Left forelimb (tissue), 1 donor: Measurements from ENCODE around the gene SLC4A5.
A peak's percentile ranks its signal among the peaks of the same experiment; 100 is the strongest.
"Not testable (repeated sequence)": the region's sequence is repeated elsewhere in the genome, so short reads cannot be mapped to it uniquely, and the experiment has no call there.

ENCODE experiments used
- DNase-seq: peaks from one replicate; pipeline ENCODE4 v3.0.0-alpha.2; 2018; ENCODE audit warnings: low spot score

Gene SLC4A5

GRCh38 chr2:74199275-74199701 is 143.9 kb downstream of the SLC4A5 start:
- no peak for DNase-seq

GRCh38 chr2:74198461-74199274 is 144.5 kb downstream of the SLC4A5 start, which contains the start of gene MTHFD2:
TSS of gene MTHFD2 (plus strand) at chr2:74198615. CDS start at chr2:74198642, 27 bp downstream.
- peak; percentile 94 for DNase-seq

- no peak for DNase-seq
These were observed 145.2 kb downstream of the SLC4A5 start for GRCh38 chr2:74198023-74198460.

- no peak for DNase-seq
These were observed 146.2 kb downstream of the SLC4A5 start for GRCh38 chr2:74197049-74197448.

- no peak for DNase-seq
These were observed 148.4 kb downstream of the SLC4A5 start for GRCh38 chr2:74194799-74195198.

- no peak for DNase-seq
These were observed 151.4 kb downstream of the SLC4A5 start for GRCh38 chr2:74191596-74192380.

DNA sequence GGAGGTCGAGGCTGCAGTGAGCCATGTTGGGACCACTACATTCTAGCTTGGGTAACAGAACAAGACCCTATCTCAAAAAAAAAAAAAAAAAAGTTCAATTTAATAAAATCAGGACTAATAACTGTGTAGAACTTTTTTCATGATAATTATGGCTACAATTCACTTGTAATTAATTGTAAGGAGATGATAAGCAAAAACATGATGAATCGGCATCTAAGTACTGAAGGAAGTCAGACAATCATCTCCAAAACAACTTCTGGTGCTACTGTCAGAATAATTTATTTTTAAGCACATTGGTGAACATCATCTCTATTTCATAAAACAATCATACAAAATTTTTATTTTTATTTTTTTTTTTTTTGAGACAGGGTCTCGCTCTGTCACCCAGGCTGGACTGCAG is 154.5 kb downstream of the SLC4A5 start:
- no peak for DNase-seq

DNA sequence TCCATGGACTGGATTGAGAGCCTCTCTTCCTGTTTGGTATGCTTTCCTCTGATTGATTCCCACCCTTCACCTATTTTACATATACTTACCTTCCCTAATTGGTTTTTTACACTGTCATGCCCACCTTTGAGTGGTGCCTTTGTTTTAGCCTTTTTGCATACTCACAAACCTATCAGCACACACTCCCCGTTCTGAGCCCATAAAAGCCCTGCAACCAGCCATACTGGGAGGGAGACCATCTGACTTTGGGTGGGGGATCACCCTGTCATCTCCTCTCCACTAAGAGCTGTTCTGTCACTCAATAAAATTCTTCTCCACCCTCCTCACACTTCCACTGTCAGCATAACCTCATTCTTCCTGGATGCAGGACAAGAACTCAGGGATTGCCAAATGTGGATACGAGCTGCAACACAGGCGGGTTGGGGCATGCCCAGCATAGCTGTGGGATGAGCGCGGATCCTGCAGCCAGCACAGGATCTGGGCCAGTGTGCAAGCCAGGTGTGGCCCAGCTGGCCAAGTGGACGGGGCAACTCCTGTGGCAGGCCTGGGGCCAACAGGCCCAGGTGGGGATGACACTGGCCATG is 155.1 kb downstream of the SLC4A5 start:
- DNase-seq, result no peak

DNA sequence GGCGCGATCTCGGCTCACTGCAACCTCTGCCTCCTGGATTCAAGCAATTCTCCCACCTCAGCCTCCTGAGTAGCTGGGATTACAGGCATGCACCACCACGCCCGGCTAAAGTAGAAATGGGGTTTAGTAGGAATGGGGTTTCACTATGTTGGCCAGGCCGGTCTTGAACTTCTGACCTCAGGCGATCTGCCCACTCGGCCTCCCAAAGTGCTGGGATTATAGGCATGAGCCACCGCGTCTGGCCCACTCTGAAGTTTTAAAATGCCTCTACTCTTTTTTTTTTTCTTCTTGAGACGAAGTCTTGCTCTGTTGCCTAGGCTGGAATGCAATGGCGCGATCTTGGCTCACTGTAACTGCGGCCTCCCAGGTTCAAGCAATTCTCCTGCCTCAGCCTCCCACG is 156.5 kb downstream of the SLC4A5 start:
- DNase-seq, result not testable (repeated sequence)

- no peak for DNase-seq
These were observed 157.2 kb downstream of the SLC4A5 start for GRCh38 chr2:74186038-74186437.

DNA sequence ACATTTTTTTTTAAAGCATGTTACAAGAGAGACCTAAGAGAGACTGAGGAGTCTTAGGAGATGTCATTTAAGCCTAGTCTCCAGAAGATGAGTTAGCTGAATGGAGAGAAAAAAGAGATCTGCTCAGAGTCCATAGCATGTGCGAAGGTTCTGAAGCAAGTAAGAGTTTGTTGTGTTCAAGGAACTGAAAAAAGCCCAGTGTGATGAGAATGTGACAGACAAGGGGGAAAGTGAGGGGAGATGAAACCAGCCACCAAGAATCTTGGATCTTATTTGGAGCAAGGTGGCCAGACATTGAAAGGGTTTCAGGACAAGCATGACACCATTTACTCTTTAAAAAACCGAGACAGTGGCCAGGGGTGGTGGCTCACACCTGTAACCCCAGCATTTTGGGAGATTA is 159.3 kb downstream of the SLC4A5 start:
- no peak for DNase-seq

DNA sequence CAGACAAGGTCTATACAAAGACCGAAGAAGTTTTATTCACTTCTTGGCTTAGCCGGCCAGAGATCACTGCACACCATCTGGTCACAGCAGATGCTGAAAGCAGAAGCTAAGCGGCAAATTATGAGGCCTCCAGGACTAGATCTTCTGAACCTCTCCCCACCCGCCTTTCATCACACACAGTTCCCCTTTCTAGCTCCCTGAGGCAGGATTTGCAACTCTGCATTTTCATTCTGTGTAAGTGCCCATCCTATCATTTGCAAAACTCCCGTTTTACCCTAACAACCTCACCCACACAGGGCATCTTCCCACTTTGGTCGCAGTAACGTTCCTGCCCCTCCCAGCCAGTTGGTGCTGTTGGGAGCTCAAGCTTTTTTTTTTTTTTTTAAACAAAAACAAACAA is 161.5 kb downstream of the SLC4A5 start:
- DNase-seq, result no peak

- DNase-seq, result no peak
These were observed 164.0 kb downstream of the SLC4A5 start for GRCh38 chr2:74179063-74179865.

DNA sequence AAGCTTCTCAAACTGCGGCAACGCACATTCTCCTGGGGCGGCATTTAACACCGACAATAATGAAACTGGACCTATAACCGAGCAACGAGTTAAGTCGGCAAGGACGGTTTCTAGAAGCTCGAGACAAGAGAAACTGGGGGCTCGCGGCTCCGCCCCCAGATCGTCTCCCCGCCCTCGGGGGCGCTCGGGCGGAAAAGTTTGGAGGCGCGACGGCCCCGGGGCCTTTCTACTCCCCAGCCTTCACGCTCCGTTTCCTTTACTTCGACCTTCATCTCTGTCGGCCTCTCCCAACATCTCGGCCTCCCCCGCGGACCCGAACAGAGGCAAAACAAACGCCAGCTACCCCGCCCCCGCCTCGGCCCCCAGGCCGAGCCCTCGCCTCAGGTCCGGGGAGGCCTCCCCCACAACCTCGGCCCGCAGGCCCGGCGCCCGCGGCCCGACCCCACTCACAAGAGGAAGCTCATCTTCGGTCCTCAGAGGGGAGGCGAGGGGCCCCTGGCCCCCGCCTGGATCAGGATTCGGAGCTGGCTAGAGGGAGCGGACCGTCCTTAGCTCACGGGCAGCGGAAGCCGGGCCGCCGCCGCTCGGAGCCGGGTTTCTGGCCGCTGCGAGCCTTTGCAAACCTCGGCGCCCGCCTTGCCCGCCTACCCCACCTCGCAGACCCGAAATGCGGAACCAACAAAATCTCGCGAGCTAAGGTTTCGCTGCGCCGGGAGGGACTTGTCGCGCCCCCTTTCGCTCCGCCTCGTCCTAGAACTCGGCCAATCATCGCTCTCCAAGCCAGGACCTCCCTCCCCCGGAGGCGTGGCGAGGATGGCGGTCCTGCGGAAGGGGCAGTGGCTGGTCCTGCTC is 164.8 kb downstream of the SLC4A5 start, which contains the start of gene MOB1A:
TSS of gene MOB1A (minus strand) at position 669 of the 852 bp plus-strand sequence. CDS start at position 464, 205 bp downstream.
- DNase-seq, result peak; percentile 98

- DNase-seq, result no peak
These were observed 165.5 kb downstream of the SLC4A5 start for GRCh38 chr2:74177696-74178095.

- DNase-seq, result no peak
These were observed 168.3 kb downstream of the SLC4A5 start for GRCh38 chr2:74174909-74175308.

- no peak for DNase-seq
These were observed 174.5 kb downstream of the SLC4A5 start for GRCh38 chr2:74168739-74169138.
